Right lobe of liver (tissue), 6 donors: ENCODE results near the gene COQ9. TPM values are rescaled to one million over a fixed set of nuclear protein-coding genes. Genes with fewer than 3 reads are reported as not detected.
A peak's percentile ranks its signal among the peaks of the same experiment; 100 is the strongest.

Source experiments
- ATAC-seq, 4 donors: fragments of 200-7000 bp; cut with Tn5 transposase; one replicate each; pipeline ENCODE4 v1.9.1; 2020; ENCODE audit warnings: mild to moderate bottlenecking in 4 of 4, moderate library complexity in 4 of 4
- DNase-seq, 3 donors: peaks; one replicate each; pipeline ENCODE4 v3.0.0-alpha.2; 2020
- H3K27ac ChIP-seq, 3 donors: fragments of 200-600 bp; one replicate each; pipeline ENCODE4 v1.8.0; 2022
- H3K27me3 ChIP-seq, 2 donors: fragments of 200-600 bp; one replicate each; pipeline ENCODE4 v1.8.0; 2022
- H3K36me3 ChIP-seq, 4 donors: fragments of 200-600 bp; sonication (generic) in 1 of 4; one replicate each; pipeline versions ENCODE4 v1.5.1 to v1.8.0; 2017 to 2022; ENCODE audit warnings: control low read depth in 1 of 4
- H3K4me1 ChIP-seq, 4 donors: fragments of 200-600 bp; sonication (generic) in 1 of 4; one replicate each; pipeline versions ENCODE4 v1.5.1 to v1.8.0; 2017 to 2022; ENCODE audit warnings: control low read depth in 1 of 4
- H3K4me3 ChIP-seq, 3 donors: fragments of 200-600 bp; one replicate each; pipeline ENCODE4 v1.8.0; 2022
- H3K9me3 ChIP-seq, 4 donors: fragments of 200-600 bp; sonication (generic) in 1 of 4; one replicate each; pipeline versions ENCODE4 v1.5.1 to v1.8.0; 2017 to 2022; ENCODE audit warnings: control low read depth in 1 of 4
- CTCF ChIP-seq, 4 donors: fragments of 200-600 bp in 3 of 4; fragments of 450-650 bp in 1 of 4; IDR thresholded peaks; one replicate each; pipeline versions ENCODE4 v1.5.1 to v1.8.0; 2016 to 2022; ENCODE audit warnings: antibody characterized with exemption in 4 of 4, mild to moderate bottlenecking in 2 of 4
- POLR2A ChIP-seq: fragments of 450-650 bp; IDR thresholded peaks from one replicate; pipeline ENCODE4 v1.6.1; 2017; ENCODE audit warnings: antibody characterized with exemption, mild to moderate bottlenecking
- WGBS: methylation state at CpG from one replicate; pipeline ENCODE4 v1.1.6; 2018; ENCODE audit warnings: low coverage, low lambda C conversion rate; ENCODE audit not compliant: insufficient coverage; ENCODE audit errors: missing lambda C conversion rate; 5-methylcytosine and 5-hydroxymethylcytosine counted together
- intact Hi-C, 2 donors: fragments of 100-400 bp; cut with DNase I; formaldehyde crosslinking; loops; one replicate each; pipeline versions ENCODE4 v1.11.2 to v1.14.1; 2022
- total RNA-seq, 6 experiments: library from RNA; depleted of rRNA in 2 of 6; stranded (reverse); fragments of >200 nt in 2 of 6; fragmentation: NEBNext Ultra II Directional in 3 of 6; extraction: Animal tissue kit (Norgen Biotek cat#: 25700) in 3 of 6; gene quantifications; one replicate each; pipeline versions ENCODE4 v1.1.0 to v1.2.4, GENCODE V29; 2016 to 2023
- donor health status: DM: no; HTN: yes; CAD: no.
- donor health status: DM: no; HTN: no; CAD: no.
- donor health status: DM: no; HTN: no; CAD: no.
- donor health status: DM: no; HTN: yes; CAD: no.
- donor health status: DM: no; HTN: yes; CAD: no.

Gene COQ9
- total RNA-seq, 6 experiments from 2014 or later: 43.2 to 81.4 (median 55.3) TPM

DNA sequence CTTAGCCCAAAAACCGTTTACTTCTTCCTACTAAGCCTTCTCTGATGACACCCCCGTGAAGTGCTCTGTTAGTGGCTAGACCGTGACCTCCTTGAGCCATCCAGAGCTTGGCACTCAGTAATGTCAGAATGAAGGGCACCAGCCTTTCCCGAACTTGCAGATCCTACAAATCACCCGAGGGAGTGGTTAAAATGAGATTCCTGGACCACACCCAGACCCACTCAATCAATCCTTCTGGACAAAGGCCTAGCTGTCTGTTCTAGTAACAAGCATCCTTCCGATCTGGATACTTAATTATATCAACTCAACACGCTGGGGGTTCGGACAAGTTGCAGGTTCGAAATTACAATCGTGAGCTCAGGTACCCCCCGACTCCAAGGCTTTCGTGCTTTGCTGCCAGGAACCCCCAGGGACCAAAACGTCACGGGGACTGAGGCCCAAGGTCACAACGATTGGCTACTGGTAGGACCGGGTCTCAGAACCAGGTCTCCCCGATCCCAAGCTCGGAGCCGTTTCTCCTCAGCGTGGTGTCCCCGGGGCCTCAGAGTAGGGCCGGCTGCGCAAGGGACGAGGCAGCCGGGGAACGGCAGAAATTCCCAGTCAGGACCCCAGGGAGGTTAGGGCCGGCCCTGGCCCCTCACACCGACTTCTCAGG, 621 bp upstream of the COQ9 start:
- Histone ChIP-seq H3K36me3 (peaks cover 0 to 9% (median 3%) of the 10 kb centered on the region in 4 donors), H3K27me3 (no peaks in the 10 kb centered on the region), H3K4me1 (peaks cover 0 to 24% (median 9%) of the 10 kb centered on the region in 4 donors), H3K27ac (peak overlapping the region; percentile 74 to 93 (median 89)), H3K4me3 (peak overlapping the region; percentile 93 to 100 (median 96)), H3K9me3 (no peaks in the 10 kb centered on the region)
- intact Hi-C loops: no loop called here
- 3% methylated on average over 19 of the region's 28 CpGs for WGBS
- DNase-seq (peak in 1 of 3 donors; percentile 39), ATAC-seq (peak; percentile 26 to 50 (median 32))
- no peak for TF ChIP-seq CTCF (IDR thresholded peaks at IDR 0.05)
- no peak for TF ChIP-seq POLR2A

DNA sequence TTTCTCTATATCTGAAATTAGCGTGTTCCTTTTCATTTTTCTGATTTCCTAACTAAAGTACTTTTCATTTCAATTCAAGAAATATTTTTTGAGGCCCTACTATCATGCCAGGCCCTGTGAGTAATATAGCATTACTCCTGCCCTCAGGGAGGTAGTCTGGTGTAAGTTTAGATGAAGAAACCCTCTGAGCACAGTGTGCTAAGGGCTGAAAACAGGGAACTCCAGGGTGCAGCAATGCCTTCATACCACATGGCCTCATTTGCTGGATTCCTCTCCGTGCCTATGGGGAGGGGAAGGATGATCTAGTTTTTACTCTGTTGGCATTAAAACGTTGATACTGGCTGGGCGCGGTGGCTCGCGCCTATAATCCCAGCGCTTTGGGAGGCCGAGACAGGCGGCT, 4.7 kb downstream of the COQ9 start:
- 95% methylated on average over 9 of the region's 10 CpGs for WGBS
- Histone ChIP-seq H3K36me3 (peaks cover 3 to 61% (median 27%) of the 10 kb centered on the region in 4 donors), H3K27me3 (no peaks in the 10 kb centered on the region), H3K9me3 (no peaks in the 10 kb centered on the region), H3K27ac (no peak overlapping the region), H3K4me1 (peaks cover 0 to 13% (median 6%) of the 10 kb centered on the region in 4 donors), H3K4me3 (no peak overlapping the region)
- DNase-seq (no peak), ATAC-seq (no peak)
- intact Hi-C loops: loop anchor here in 1 of 2 donors (10.0 kb wide), 1 partner anchor 63 kb away; no protein-coding TSS in a partner anchor
- TF ChIP-seq CTCF (IDR thresholded peaks at IDR 0.05) (no peak), POLR2A (no peak)

GRCh38 chr16:57462209-57462977, 15.1 kb downstream of the COQ9 start, which contains the start of gene POLR2C:
Gene POLR2C (plus strand): TSS chr16:57462679. CDS start chr16:57462725, 46 bp downstream.
- intact Hi-C loops: loop anchor here in 1 of 2 donors (10.0 kb wide), 1 partner anchor 52 kb away; no protein-coding TSS in a partner anchor
- Histone ChIP-seq H3K9me3 (no peaks in the 10 kb centered on the region), H3K4me3 (peak within 1 kb of the TSS; percentile 86 to 98 (median 90)), H3K4me1 (peaks cover 0 to 15% (median 6%) of the 10 kb centered on the region in 4 donors), H3K36me3 (peaks cover 0 to 60% (median 12%) of the 10 kb centered on the region in 4 donors), H3K27ac (peak within 1 kb of the TSS; percentile 51 to 86 (median 83)), H3K27me3 (no peaks in the 10 kb centered on the region)
- ATAC-seq: peak; percentile 96 to 99 (median 98)
- 1% methylated on average over 14 of the region's 47 CpGs for WGBS
- peak; percentile 87 for TF ChIP-seq POLR2A
- TF ChIP-seq CTCF (IDR thresholded peaks at IDR 0.05): peak; percentile 97 to 99 (median 97)
- DNase-seq: peak; percentile 88 to 91 (median 88)

- ATAC-seq (peak; percentile 44 to 56 (median 48)), DNase-seq (no peak)
- Histone ChIP-seq H3K4me3 (peak overlapping the region; percentile 86 to 98 (median 90)), H3K36me3 (peaks cover 0 to 60% (median 14%) of the 10 kb centered on the region in 4 donors), H3K4me1 (peaks cover 0 to 15% (median 6%) of the 10 kb centered on the region in 4 donors), H3K9me3 (no peaks in the 10 kb centered on the region), H3K27me3 (no peaks in the 10 kb centered on the region), H3K27ac (peak overlapping the region; percentile 51 to 86 (median 83))
- TF ChIP-seq CTCF (IDR thresholded peaks at IDR 0.05) (no peak), POLR2A (no peak)
- intact Hi-C loops: loop anchor here in 1 of 2 donors (10.0 kb wide), 1 partner anchor 52 kb away; no protein-coding TSS in a partner anchor
- WGBS: 3% methylated on average over 6 of the region's 16 CpGs
Observed at GRCh38 chr16:57462978-57463362, 15.7 kb downstream of the COQ9 start.
